Measurements from ENCODE around the gene ZNF700.

GRCh38 chr19:11927227-11927626 is 2.3 kb downstream of the ZNF700 start:
- TF ChIP-seq POLR2A (IDR thresholded peaks at IDR 0.05; ENCODE audit: low read depth, low read length) (no peak), POLR2AphosphoS5 (IDR thresholded peaks at IDR 0.05; ENCODE audit: low read depth, low read length) (no peak)

All from GM12892 (cell line).